Peyer's patch (tissue), 4 donors: ENCODE measurements around the gene C1QTNF7.

ENCODE experiments used
- POLR2A ChIP-seq, 2 donors: fragments of 450-650 bp; IDR thresholded peaks; one replicate each; pipeline ENCODE4 v1.5.1; 2017; ENCODE audit warnings: antibody characterized with exemption in 2 of 2, mild to moderate bottlenecking in 2 of 2, moderate library complexity in 2 of 2
- TF ChIP-seq, protein P1 (sequence below), 6 experiments: fragments of 450-650 bp in 4 of 6; fragments of 200-600 bp in 2 of 6; sonication (generic) in 1 of 6; IDR thresholded peaks; one replicate each; pipeline ENCODE4 v1.5.1; 2017 to 2019; ENCODE audit warnings: antibody characterized with exemption in 6 of 6, mild to moderate bottlenecking in 3 of 6, moderate library complexity in 1 of 6

DNA sequence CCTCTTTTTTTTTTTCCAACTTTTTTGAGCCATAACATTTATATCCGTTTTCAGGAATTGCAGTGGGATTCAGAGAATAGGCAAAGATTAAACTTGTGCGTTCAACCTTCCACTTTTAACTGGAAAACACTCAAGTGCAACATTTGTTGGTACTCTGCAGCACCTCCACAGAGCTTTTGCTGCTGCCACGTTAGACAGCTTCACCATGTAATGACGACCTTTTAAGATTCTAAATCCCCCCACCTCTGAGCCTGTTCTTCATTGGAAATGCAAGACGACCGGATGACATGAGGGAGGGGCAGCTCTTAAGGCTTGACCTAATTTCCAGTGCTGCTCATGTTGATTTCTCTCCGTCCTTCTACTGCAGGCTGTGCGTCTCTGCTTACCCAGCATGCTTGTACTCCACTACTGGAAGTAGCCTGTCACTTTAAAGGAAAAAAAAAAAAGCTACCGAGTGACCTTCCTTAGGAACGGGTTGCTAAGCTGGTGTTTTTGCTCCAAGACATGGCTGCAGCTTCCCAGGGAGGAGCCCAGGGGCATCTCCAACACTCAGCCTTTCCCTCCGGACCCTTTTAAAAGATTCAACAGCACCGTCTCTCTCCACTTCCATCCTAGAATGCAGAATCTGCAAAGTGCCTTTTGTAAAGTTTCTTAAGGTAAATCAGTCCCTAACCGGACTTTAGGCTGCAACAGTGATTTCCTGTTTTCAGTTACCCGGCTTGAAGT is 41.7 kb downstream of the C1QTNF7 start, which contains the start of gene CC2D2A:
- TF ChIP-seq, protein P1, sequence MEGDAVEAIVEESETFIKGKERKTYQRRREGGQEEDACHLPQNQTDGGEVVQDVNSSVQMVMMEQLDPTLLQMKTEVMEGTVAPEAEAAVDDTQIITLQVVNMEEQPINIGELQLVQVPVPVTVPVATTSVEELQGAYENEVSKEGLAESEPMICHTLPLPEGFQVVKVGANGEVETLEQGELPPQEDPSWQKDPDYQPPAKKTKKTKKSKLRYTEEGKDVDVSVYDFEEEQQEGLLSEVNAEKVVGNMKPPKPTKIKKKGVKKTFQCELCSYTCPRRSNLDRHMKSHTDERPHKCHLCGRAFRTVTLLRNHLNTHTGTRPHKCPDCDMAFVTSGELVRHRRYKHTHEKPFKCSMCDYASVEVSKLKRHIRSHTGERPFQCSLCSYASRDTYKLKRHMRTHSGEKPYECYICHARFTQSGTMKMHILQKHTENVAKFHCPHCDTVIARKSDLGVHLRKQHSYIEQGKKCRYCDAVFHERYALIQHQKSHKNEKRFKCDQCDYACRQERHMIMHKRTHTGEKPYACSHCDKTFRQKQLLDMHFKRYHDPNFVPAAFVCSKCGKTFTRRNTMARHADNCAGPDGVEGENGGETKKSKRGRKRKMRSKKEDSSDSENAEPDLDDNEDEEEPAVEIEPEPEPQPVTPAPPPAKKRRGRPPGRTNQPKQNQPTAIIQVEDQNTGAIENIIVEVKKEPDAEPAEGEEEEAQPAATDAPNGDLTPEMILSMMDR (IDR thresholded peaks at IDR 0.05), result no peak
- TF ChIP-seq POLR2A (IDR thresholded peaks at IDR 0.05), result no peak
